Stimulated activated CD8-positive, alpha-beta memory T cell treated with anti-CD3 and anti-CD28 coated beads, Interleukin-7, amount 100 ng/mL, for 4 hours (primary cell): Measurements from ENCODE around the gene HSPA1A.
"Not testable (repeated sequence)": the region's sequence is repeated elsewhere in the genome, so short reads cannot be mapped to it uniquely, and the experiment has no call there.

Source experiments
- DNase-seq, 2 donors: peaks; one replicate each; pipeline ENCODE4 v3.0.0-alpha.2; 2020; ENCODE audit warnings: low read depth in 2 of 2

The HSPA1A gene

GRCh38 chr6:31811645-31812044 lies 3.7 kb upstream of the HSPA1A start:
- no peak for DNase-seq

- DNase-seq, result no peak
Measured at GRCh38 chr6:31813465-31813849, 1.9 kb upstream of the HSPA1A start.

- peak in 1 of 2 donors; percentile 65 for DNase-seq
Measured at GRCh38 chr6:31814677-31815024, 692 bp upstream of the HSPA1A start.

- DNase-seq, result not testable (repeated sequence)
Measured at GRCh38 chr6:31817133-31817928, 2.0 kb downstream of the HSPA1A start.

- DNase-seq, result not testable (repeated sequence)
Measured at GRCh38 chr6:31817929-31818511, 2.7 kb downstream of the HSPA1A start.

GRCh38 chr6:31819871-31820299 lies 4.5 kb downstream of the HSPA1A start:
- DNase-seq, result no peak

- DNase-seq, result not testable (repeated sequence)
Measured at GRCh38 chr6:31820399-31820798, 5.1 kb downstream of the HSPA1A start.

- DNase-seq, result peak in 1 of 2 donors; percentile 51
Measured at GRCh38 chr6:31821301-31822035, 6.1 kb downstream of the HSPA1A start.

- DNase-seq, result peak in 1 of 2 donors; percentile 53
Measured at GRCh38 chr6:31822036-31822821, 6.9 kb downstream of the HSPA1A start.

GRCh38 chr6:31823592-31824196 lies 8.4 kb downstream of the HSPA1A start:
- not testable (repeated sequence) for DNase-seq

GRCh38 chr6:31825553-31825952 lies 10.2 kb downstream of the HSPA1A start:
- DNase-seq, result no peak

GRCh38 chr6:31826793-31827285 lies 11.5 kb downstream of the HSPA1A start:
- DNase-seq, result peak in 1 of 2 donors; percentile 17

GRCh38 chr6:31827286-31828079 lies 12.1 kb downstream of the HSPA1A start, which contains the start of gene HSPA1B:
Gene HSPA1B, plus strand, starts transcription at chr6:31827738. Its CDS starts 213 bp downstream, at chr6:31827951.
- DNase-seq, result peak; percentile 85 to 86

GRCh38 chr6:31829633-31830283 lies 14.4 kb downstream of the HSPA1A start:
- no peak for DNase-seq

- DNase-seq, result no peak
Measured at GRCh38 chr6:31830886-31831335, 15.6 kb downstream of the HSPA1A start.

- DNase-seq, result no peak
Measured at GRCh38 chr6:31831350-31832215, 16.2 kb downstream of the HSPA1A start.

GRCh38 chr6:31834367-31835250 lies 19.3 kb downstream of the HSPA1A start:
- DNase-seq, result peak; percentile 60 to 63

GRCh38 chr6:31836047-31836473 lies 20.7 kb downstream of the HSPA1A start:
- no peak for DNase-seq
